ENCODE measurements around the gene SYF2.

Gene SYF2

DNA sequence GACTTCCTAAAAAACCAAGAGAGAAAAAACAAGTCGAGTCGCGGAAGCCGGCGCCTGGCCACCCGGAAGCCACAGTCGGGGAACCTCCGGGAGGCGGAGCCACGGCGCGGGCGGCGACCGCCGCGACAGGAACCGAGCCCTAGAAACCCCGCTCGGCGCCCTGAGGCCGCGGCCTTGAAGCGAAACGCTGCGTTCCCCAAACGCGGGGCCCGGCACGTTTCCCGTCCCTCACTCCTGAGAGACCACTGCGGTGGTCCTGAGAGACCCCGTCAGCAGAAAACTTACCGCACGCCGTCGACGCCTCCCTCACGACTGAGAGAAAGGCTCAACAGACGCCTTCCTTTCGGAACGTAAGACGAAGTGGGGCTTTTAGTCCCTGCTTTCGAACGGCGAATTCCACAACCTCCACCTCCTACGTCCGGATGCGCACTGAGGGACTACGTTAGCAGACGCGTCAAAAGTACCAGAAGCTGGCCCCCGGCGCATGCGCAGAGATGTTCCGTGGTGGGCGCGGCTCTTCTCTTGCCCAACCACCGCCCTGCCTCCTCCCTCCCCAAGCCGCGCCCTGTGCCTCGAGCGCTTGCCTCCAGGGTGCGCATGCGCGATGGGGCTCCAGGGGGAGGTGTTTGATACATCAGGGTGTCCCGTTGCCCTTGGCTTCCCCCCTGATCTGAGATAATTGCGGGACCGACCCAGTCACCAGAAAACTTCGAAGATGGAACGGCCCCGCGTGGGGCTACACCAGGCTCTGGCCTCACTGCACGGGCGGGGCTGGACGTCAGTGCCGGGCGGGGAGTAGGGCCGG, 14.9 kb upstream of the SYF2 start, which contains the start of gene RSRP1:
TSS of gene RSRP1 (minus strand) at position 431 of the 805 bp plus-strand sequence. CDS start 491 bp downstream, outside the sequence.
- TF ChIP-seq, protein P1, sequence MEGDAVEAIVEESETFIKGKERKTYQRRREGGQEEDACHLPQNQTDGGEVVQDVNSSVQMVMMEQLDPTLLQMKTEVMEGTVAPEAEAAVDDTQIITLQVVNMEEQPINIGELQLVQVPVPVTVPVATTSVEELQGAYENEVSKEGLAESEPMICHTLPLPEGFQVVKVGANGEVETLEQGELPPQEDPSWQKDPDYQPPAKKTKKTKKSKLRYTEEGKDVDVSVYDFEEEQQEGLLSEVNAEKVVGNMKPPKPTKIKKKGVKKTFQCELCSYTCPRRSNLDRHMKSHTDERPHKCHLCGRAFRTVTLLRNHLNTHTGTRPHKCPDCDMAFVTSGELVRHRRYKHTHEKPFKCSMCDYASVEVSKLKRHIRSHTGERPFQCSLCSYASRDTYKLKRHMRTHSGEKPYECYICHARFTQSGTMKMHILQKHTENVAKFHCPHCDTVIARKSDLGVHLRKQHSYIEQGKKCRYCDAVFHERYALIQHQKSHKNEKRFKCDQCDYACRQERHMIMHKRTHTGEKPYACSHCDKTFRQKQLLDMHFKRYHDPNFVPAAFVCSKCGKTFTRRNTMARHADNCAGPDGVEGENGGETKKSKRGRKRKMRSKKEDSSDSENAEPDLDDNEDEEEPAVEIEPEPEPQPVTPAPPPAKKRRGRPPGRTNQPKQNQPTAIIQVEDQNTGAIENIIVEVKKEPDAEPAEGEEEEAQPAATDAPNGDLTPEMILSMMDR (IDR thresholded peaks at IDR 0.05; ENCODE audit: insufficient read depth, low read length, poor library complexity, severe bottlenecking): no peak
- DNase-seq (ENCODE audit: extremely low read depth, insufficient read length): peak; percentile 98
- Histone ChIP-seq H3K36me3 (ENCODE audit: control insufficient read depth, insufficient read depth, low read length) (peaks cover 10% of the 10 kb centered on the region), H3K27me3 (replicated peaks; ENCODE audit: control insufficient read depth, insufficient read depth, low read length) (no peaks in the 10 kb centered on the region), H3K4me3 (replicated peaks; ENCODE audit: low read depth, low read length) (peak within 1 kb of the TSS; percentile 88)

DNA sequence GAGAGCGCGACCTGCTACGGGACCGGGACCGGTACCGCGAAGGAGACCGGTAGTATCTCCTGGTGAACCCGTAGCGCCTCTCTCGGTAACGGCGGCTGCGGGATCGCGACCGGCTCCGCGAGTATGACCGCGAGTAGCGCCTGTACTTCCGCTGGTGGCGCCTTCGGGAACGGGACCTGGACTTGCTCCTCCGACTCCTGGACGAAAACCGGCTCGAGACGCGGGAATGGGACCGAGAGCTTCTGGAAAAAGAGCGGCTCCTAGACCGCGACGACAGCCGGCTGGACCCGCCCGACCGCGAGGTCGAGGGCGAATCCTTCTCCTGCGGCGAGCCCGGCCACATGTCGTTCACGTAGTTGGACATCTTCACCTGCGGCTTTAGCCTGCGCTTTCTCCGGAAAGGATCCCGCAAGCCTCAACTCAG, 14.3 kb upstream of the SYF2 start:
- Histone ChIP-seq H3K36me3 (ENCODE audit: control insufficient read depth, insufficient read depth, low read length) (peaks cover 10% of the 10 kb centered on the region), H3K4me3 (replicated peaks; ENCODE audit: low read depth, low read length) (peak overlapping the region; percentile 88), H3K27me3 (replicated peaks; ENCODE audit: control insufficient read depth, insufficient read depth, low read length) (no peaks in the 10 kb centered on the region)
- TF ChIP-seq, protein P1 (IDR thresholded peaks at IDR 0.05; ENCODE audit: insufficient read depth, low read length, poor library complexity, severe bottlenecking): peak; percentile 1
- no peak for DNase-seq (ENCODE audit: extremely low read depth, insufficient read length)

DNA sequence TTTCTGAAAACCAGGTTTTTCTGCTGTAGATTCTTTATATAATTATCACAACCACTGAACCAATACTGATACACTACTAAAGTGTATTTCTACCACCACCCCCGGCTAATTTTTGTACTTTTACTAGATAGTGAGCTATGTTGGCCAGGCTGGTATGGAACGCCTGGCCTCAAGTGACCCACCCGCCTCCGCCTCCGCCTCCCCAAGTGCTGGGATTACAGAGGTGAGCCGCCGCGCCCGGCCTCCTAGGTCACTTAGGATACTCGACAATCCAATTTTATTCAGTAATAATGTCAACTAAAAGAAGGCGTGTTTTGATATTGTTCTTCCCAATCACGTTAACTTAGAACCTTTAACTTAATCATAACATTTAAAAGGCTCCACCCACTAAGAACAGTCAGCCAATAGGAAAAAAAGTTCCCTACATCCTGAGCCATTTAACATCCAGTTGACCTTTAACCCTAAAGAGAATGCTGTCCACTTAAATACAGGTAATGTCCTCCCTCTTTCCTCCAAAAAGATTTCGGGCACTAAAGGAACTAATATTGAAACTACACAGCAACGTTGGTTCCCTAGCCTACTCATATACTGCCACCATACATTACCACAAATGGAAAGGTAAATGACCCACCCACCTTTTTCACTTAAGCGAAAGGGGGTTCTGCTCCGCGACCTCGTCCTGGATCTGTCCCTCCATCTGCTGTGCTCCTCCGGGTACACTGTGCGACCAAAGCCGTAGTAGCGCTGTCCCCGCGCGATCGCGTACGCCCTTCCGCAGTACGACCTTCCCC, 13.7 kb upstream of the SYF2 start:
- Histone ChIP-seq H3K36me3 (ENCODE audit: control insufficient read depth, insufficient read depth, low read length) (peaks cover 10% of the 10 kb centered on the region), H3K4me3 (replicated peaks; ENCODE audit: low read depth, low read length) (peak overlapping the region; percentile 88), H3K27me3 (replicated peaks; ENCODE audit: control insufficient read depth, insufficient read depth, low read length) (no peaks in the 10 kb centered on the region)
- no peak for DNase-seq (ENCODE audit: extremely low read depth, insufficient read length)
- TF ChIP-seq, protein P1 (IDR thresholded peaks at IDR 0.05; ENCODE audit: insufficient read depth, low read length, poor library complexity, severe bottlenecking): no peak

DNA sequence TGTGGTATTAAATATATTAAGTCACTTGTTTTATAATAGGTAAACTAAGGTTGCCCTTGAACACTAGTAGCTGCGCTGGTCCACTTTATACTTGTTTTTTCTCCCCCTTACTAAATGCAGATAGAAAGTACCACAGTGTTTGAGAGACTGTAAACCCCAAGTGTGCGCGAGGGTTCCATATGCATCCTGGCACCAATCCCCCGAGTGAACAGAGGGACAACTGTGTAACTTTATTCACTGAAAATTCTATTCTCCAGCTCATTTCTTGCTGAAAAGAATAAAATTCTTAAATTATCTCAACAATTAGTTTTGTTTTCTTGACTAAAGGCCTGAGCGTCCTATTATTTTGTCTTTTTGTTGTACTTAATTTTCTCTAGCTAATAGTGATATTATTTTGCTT, 13.1 kb upstream of the SYF2 start:
- Histone ChIP-seq H3K4me3 (replicated peaks; ENCODE audit: low read depth, low read length) (peak overlapping the region; percentile 88), H3K27me3 (replicated peaks; ENCODE audit: control insufficient read depth, insufficient read depth, low read length) (no peaks in the 10 kb centered on the region), H3K36me3 (ENCODE audit: control insufficient read depth, insufficient read depth, low read length) (peaks cover 10% of the 10 kb centered on the region)
- TF ChIP-seq, protein P1 (IDR thresholded peaks at IDR 0.05; ENCODE audit: insufficient read depth, low read length, poor library complexity, severe bottlenecking): no peak
- DNase-seq (ENCODE audit: extremely low read depth, insufficient read length): no peak

DNA sequence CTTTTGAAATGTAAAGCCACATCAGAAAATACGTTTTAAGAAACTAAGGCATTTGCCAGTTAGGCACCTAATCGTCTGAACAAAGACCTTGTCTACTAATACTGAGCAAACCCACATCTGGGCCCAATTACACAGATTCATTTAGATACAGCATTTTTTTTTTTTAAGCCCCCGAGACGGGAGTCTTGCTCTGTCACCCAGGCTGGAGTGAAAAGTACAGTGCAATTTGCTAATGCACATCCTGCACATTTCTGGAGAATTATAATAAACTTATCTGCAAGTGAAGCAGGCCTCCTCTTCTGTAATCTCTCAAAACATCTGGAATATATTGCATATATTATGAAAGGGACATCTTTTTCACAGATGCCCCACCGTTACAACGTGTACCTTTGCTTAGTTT, 11.6 kb upstream of the SYF2 start:
- TF ChIP-seq, protein P1 (IDR thresholded peaks at IDR 0.05; ENCODE audit: insufficient read depth, low read length, poor library complexity, severe bottlenecking): no peak
- Histone ChIP-seq H3K4me3 (replicated peaks; ENCODE audit: low read depth, low read length) (no peak overlapping the region), H3K27me3 (replicated peaks; ENCODE audit: control insufficient read depth, insufficient read depth, low read length) (no peaks in the 10 kb centered on the region), H3K36me3 (ENCODE audit: control insufficient read depth, insufficient read depth, low read length) (peaks cover 10% of the 10 kb centered on the region)
- no peak for DNase-seq (ENCODE audit: extremely low read depth, insufficient read length)

All from GM06990 (cell line).